Activated CD8-positive, alpha-beta T cell treated with anti-CD3 and anti-CD28 coated beads, Interleukin-2, amount 10 ng/mL, durations not matched to agents 7 days and 5 days (primary cell): ENCODE data around the gene KLHL14. TPM values are rescaled to one million over a fixed set of nuclear protein-coding genes. Genes with fewer than 3 reads are reported as not detected.
"Not testable (repeated sequence)": the region's sequence is repeated elsewhere in the genome, so short reads cannot be mapped to it uniquely, and the experiment has no call there.

Experiments used
- ATAC-seq: fragments of 150-1000 bp; cut with Tn5 transposase; one replicate; pipeline ENCODE4 v1.10.0; 2021; ENCODE audit warnings: moderate library complexity
- CTCF ChIA-PET: fragments of 350-600 bp; sonication (Branson Sonifier 250); formaldehyde crosslinking; loops from one replicate; lab custom pipeline; 2021; ENCODE audit warnings: antibody characterized with exemption; lab: Charles Lee
- POLR2A ChIA-PET: fragments of 350-600 bp; sonication (Branson Sonifier 250); formaldehyde crosslinking; loops from one replicate; lab custom pipeline; 2021; ENCODE audit warnings: antibody characterized with exemption; lab: Charles Lee
- DNase-seq: peaks from one replicate; pipeline ENCODE4 v3.0.0-alpha.2; 2020
- H3K27ac Mint-ChIP-seq: one replicate; pipeline ENCODE4 v1.8.0; 2021; ENCODE audit warnings: mild to moderate bottlenecking, mixed read lengths
- H3K27me3 Mint-ChIP-seq: one replicate; pipeline ENCODE4 v1.8.0; 2021; ENCODE audit warnings: low read depth, mixed read lengths
- H3K36me3 Mint-ChIP-seq: one replicate; pipeline ENCODE4 v1.8.0; 2021; ENCODE audit warnings: low read depth, mixed read lengths
- H3K4me1 Mint-ChIP-seq: one replicate; pipeline ENCODE4 v1.8.0; 2021; ENCODE audit warnings: low read depth, mixed read lengths
- H3K4me3 Mint-ChIP-seq: one replicate; pipeline ENCODE4 v1.8.0; 2021; ENCODE audit warnings: mild to moderate bottlenecking, mixed read lengths
- H3K9me3 Mint-ChIP-seq: one replicate; pipeline ENCODE4 v1.8.0; 2022; ENCODE audit warnings: mixed read lengths; ENCODE audit not compliant: insufficient read depth
- total RNA-seq, 2 experiments: library from RNA; stranded (reverse); gene quantifications; one replicate each; pipeline ENCODE4 v1.2.3, GENCODE V29; 2021

The KLHL14 gene
- total RNA-seq, 2 experiments from 2014 or later = not detected

DNA sequence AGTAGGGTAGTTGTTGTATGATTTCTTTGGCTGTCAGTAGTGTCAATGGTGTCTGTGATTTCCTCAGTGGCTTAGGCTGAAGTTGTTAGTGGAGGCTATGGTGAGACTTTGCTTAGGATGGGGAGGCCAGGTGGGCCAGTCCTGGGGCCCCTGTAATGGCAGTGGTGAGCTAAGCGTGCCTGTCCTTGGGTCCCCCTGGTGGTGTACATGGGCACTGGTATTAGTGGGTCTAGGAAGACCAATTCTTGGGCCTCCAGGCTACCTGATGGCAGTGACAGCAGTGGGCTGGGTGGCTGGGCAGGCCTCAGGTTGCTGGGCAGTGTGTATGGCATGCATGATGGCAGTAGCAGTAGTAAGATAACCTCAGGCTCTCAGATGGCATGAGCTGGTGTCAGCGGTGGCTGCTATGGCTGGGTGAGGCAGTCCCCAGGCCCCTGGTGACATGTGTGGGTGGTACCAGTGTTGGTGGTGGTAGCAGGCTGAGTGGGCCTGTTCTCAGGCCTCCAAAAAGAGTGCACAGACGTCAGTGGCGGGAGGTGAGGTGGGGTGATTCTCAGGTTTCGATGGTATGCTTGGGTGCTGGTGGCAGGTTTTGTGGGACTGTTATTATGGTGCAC lies 103.2 kb downstream of the KLHL14 start:
- no peak for DNase-seq
- Mint-ChIP-seq H3K36me3 (no peaks in the 10 kb centered on the region), H3K27me3 (no peaks in the 10 kb centered on the region), H3K4me1 (no peaks in the 10 kb centered on the region), H3K4me3 (no peak overlapping the region), H3K27ac (no peak overlapping the region), H3K9me3 (no peaks in the 10 kb centered on the region)
- no peak for ATAC-seq
- CTCF ChIA-PET = no interaction called here
- POLR2A ChIA-PET = interaction anchor here (0.6 kb wide), 1 partner anchor 508 kb away, joined by 3 read pairs; no protein-coding TSS in a partner anchor

DNA sequence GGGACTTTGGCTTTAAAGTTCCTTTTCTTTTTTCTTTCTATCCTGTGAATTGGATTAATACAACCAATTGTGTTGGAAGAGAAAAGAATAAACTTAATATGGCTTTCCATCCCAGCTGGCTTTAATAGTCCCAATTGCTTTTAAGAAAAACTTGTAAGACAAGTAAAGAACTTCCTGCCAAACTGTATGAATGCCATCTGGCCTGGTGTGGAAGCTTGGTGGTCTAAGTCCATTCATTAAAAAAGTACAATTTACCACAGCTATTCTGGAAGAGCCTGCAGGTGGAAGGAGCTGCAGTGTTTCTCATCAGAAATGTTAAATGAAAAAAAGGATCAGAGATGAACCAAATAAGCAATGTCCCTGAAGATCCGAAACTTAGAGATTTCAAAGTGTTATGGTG lies 103.9 kb downstream of the KLHL14 start:
- Mint-ChIP-seq H3K4me3 (no peak overlapping the region), H3K36me3 (no peaks in the 10 kb centered on the region), H3K4me1 (no peaks in the 10 kb centered on the region), H3K9me3 (no peaks in the 10 kb centered on the region), H3K27me3 (no peaks in the 10 kb centered on the region), H3K27ac (no peak overlapping the region)
- ChIA-PET CTCF (no interaction called here), POLR2A (no interaction called here)
- no peak for ATAC-seq
- no peak for DNase-seq

DNA sequence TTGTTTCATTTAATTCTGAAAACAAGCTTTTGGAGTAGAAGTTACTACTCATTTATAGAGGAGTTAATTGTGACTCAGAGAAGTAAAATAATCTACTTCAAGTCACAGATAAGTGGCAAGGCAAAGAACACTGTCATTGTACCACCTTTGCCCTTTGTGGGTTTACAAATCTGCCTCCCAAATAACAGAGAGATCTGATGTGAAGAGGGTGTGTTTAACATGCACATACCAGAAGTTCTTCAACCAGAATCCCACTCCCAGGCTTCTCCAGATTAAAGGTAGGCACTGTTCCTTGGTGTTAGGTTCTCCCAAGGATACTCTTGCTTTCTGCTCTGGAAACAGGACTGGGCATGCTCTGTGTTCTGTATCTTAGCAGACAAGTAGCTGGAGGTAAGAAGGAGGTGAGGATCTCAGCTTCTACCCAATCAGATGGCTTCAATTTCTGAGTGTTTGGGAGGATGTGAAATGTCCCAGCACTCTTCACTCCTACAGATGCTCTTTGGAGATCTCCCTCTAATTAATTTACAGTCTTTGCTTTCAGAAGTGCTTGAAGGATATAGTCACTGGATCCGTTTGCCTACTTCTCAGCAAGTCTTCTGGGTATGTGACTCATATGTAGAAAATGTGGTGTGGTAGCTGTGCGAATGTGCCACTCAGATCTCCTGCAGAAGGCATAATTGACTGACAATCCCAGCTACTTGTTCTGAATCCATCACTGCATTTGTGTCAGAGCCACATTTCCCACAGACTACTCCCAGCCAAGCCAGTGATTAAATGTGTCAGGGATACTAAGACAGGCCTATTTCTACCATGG lies 111.1 kb downstream of the KLHL14 start:
- ATAC-seq (no peak), DNase-seq (no peak)
- Mint-ChIP-seq H3K4me3 (no peak overlapping the region), H3K27me3 (no peaks in the 10 kb centered on the region), H3K9me3 (no peaks in the 10 kb centered on the region), H3K36me3 (no peaks in the 10 kb centered on the region), H3K27ac (no peak overlapping the region), H3K4me1 (no peaks in the 10 kb centered on the region)
- CTCF ChIA-PET = no interaction called here
- POLR2A ChIA-PET = no interaction called here

DNA sequence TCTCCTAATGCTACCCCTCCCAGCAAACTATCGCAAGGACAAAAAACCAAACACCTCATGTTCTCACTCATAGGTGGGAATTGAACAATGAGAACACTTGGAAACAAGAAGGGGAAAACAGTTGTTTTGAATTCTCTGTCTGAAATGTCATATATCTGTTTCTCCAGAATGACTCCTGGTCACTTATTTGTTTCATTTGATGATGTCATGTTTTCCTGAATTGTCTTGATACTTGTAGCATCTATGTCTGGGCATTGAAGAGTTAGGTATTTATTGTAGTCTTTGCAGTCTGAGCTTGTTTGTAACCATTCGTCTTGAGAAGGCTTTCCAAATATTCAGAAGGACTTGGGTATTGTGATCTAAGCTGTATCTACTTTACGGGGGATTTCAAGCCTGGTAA lies 118.3 kb downstream of the KLHL14 start:
- H3K27me3 Mint-ChIP-seq, H3K4me1 Mint-ChIP-seq, H3K36me3 Mint-ChIP-seq, CTCF ChIA-PET, DNase-seq, H3K9me3 Mint-ChIP-seq, H3K4me3 Mint-ChIP-seq, ATAC-seq, H3K27ac Mint-ChIP-seq, POLR2A ChIA-PET: not testable (repeated sequence)

DNA sequence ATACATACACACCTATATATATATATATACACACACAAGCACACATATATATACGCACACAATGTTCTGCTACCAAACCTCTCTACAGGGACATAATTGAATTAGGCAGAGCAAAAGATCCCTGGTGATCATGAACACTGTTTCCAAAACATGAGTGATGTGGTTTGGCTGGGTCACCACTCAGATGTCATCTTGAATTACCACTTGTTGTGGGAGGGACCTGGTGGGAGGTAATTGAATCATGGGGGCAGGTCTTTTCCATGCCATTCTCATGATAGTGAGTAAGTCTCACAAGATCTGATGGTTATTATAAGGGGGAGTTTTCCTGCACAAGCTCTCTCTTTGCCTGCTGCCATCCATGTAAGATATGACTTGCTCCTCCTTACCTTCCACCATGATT lies 135.2 kb downstream of the KLHL14 start:
- H3K9me3 Mint-ChIP-seq, H3K27ac Mint-ChIP-seq: not testable (repeated sequence)

DNA sequence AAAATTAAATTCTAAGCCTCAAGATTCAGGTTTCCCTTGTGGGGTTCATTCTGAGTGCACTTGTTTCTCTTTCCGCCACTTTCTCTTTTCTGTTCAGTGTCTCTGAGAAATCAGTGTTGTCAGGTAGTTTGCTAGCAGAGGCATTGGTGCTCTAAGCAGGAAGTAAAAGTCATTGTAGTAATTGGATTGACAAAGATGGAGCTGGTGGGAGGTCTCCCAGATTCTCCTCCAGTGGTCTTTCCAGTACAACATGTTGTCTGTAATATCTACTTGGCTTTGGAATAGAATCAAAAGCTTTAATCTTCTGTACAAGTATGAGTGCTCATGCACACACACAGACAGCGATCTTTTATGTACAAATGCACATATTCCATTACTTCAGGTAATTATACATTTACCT lies 135.6 kb downstream of the KLHL14 start:
- no peak overlapping the region for H3K27ac Mint-ChIP-seq
- POLR2A ChIA-PET = no interaction called here
- no peaks in the 10 kb centered on the region for H3K27me3 Mint-ChIP-seq
- DNase-seq (no peak), ATAC-seq (no peak)
- CTCF ChIA-PET = no interaction called here
- no peaks in the 10 kb centered on the region for H3K9me3 Mint-ChIP-seq
- H3K36me3 Mint-ChIP-seq = no peaks in the 10 kb centered on the region
- H3K4me3 Mint-ChIP-seq = no peak overlapping the region
- H3K4me1 Mint-ChIP-seq = no peaks in the 10 kb centered on the region

More for the DNA sequence above, 135.2 kb downstream of the KLHL14 start:
- POLR2A ChIA-PET, H3K4me3 Mint-ChIP-seq, H3K36me3 Mint-ChIP-seq, H3K4me1 Mint-ChIP-seq, H3K27me3 Mint-ChIP-seq, DNase-seq, ATAC-seq, CTCF ChIA-PET: not testable (repeated sequence)

DNA sequence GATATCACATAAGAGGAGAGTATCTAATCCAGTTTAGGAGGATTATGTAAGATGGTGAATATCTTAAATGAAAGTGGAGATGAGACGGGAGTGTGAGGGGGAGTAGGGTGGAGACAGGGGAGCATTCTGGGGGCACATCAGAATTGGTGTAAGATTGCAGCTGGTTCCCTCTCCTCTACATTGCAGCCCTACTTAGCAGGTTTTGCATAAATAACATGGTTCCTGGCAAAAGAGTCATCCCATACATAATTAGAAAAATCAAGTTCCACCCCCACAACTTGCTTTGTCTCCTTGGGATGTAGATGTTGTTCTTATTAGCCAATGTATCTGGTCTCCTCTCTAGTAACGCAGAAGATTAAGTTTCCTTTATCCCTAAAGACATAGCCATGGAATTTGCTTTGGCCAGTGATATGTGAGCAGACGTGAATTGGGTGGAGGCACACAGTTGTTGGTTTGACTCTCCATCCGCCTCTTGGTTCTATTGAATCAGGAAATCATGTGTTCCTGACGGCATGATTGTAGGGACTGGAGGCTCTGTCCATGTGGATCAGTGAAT lies 137.9 kb downstream of the KLHL14 start:
- no peaks in the 10 kb centered on the region for H3K9me3 Mint-ChIP-seq
- no peaks in the 10 kb centered on the region for H3K4me1 Mint-ChIP-seq
- no peak overlapping the region for H3K27ac Mint-ChIP-seq
- H3K27me3 Mint-ChIP-seq = no peaks in the 10 kb centered on the region
- POLR2A ChIA-PET = no interaction called here
- no peak overlapping the region for H3K4me3 Mint-ChIP-seq
- ATAC-seq = no peak
- DNase-seq = no peak
- CTCF ChIA-PET = no interaction called here
- no peaks in the 10 kb centered on the region for H3K36me3 Mint-ChIP-seq

DNA sequence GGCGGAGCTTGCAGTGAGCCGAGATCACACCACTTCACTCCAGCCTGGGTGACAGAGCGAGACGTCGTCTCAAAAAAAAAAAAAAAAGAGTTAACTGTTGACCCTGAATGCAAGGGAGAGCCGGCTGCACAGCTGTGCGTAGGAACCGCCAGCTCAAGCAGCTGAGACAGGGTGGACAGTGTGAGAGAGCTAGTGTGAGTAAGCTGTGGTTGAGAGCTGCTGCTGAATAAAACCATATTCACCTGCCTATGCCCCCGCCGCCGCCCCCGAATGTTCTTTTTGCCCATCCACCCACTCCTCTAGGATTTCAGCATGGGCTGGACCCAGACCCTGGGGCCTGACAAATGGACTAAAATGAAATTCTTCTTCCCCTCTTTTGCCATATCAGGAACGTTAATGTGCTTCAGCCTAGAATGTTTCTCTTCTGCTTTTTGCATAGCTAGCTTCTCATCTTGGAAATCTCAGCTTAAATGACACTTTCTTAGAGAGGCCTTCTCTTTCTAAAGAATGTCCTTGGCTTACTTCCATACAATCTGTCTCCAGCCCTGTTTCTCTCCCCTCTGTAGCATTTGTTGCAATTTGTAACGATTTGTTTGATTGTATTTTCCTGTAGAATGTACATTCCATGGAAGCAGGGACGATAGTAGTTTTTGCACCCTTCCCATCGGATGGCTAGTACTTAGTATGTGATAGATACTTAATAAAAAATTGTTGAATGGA lies 142.7 kb downstream of the KLHL14 start:
- no peaks in the 10 kb centered on the region for H3K27me3 Mint-ChIP-seq
- no peaks in the 10 kb centered on the region for H3K36me3 Mint-ChIP-seq

DNA sequence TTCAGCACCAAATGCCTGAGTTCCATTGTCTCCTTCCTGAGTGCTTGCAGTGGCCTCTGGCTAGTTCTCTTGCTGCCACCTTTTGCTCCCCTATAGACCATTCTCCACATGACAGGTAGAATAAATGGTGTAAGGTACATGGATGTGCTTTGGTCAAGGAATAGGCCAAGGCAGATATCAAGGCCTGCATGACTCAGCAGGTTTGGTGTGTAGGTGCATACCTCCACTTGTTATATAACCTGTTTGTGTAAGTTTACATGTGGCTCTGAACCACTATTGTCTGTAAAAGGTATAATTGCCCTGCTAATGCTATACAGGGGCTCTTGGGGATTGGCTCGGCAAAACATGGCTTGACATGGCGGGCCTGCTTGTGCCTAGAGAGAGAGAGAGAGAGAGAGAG lies 143.5 kb downstream of the KLHL14 start:
- H3K4me1 Mint-ChIP-seq = no peaks in the 10 kb centered on the region
- no peak overlapping the region for H3K4me3 Mint-ChIP-seq
- no peaks in the 10 kb centered on the region for H3K36me3 Mint-ChIP-seq
- no peak for DNase-seq
- no peak for ATAC-seq
- H3K27me3 Mint-ChIP-seq = no peaks in the 10 kb centered on the region
- CTCF ChIA-PET = no interaction called here
- no peak overlapping the region for H3K27ac Mint-ChIP-seq
- POLR2A ChIA-PET = no interaction called here
- no peaks in the 10 kb centered on the region for H3K9me3 Mint-ChIP-seq

More for the DNA sequence above, 142.7 kb downstream of the KLHL14 start:
- Mint-ChIP-seq H3K9me3 (no peaks in the 10 kb centered on the region), H3K27ac (no peak overlapping the region), H3K4me3 (no peak overlapping the region), H3K4me1 (no peaks in the 10 kb centered on the region)
- ChIA-PET POLR2A (no interaction called here), CTCF (no interaction called here)
- DNase-seq = no peak
- no peak for ATAC-seq

DNA sequence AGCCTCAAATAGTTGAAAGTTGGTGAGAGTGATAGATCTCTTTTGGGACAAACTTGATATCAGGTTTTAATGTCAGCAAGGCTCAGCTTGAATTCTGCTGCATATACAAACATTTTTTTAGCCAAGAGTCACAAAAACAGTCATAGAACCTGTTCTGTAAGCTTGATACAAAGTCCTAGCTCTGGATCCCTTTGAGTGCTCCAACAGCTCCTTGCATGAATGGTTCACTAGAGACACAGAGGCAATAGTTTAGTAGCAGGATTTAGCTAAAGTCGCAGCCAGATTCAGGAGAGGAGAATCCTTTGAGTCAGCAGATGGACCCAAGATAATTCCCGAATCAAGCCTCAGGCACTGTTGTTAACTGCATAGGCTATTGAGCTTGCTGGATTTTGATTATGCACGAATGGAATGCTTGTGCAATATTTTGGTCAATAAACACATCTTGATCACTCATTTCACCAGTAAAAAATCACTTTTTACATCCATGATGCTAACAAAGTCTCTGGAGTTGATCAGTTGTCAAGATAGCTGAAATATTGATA lies 148.6 kb downstream of the KLHL14 start:
- ChIA-PET POLR2A (no interaction called here), CTCF (no interaction called here)
- Mint-ChIP-seq H3K4me1 (no peaks in the 10 kb centered on the region), H3K27ac (no peak overlapping the region), H3K4me3 (no peak overlapping the region), H3K36me3 (no peaks in the 10 kb centered on the region), H3K9me3 (no peaks in the 10 kb centered on the region), H3K27me3 (no peaks in the 10 kb centered on the region)
- no peak for DNase-seq
- no peak for ATAC-seq

DNA sequence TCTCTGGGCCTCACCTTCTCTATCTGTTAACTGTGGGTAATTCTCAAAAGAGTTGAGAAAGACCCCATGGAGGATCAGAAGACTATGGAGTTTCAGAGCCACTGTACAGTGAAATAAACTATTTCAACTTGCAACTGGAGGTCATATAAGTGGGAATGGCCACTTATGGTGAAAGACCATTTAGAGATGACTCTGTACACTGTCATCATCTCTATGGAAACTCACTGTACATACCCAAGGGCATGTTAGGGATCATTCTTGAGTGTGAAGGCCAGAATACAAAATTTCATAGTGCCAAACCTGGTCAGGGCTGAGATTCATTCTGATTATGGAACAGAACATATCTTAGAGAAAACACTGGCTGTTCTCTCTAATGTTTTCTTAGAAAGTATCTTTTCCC lies 149.3 kb downstream of the KLHL14 start:
- Mint-ChIP-seq H3K36me3 (no peaks in the 10 kb centered on the region), H3K27ac (no peak overlapping the region), H3K9me3 (no peaks in the 10 kb centered on the region), H3K4me3 (no peak overlapping the region), H3K27me3 (no peaks in the 10 kb centered on the region), H3K4me1 (no peaks in the 10 kb centered on the region)
- DNase-seq (no peak), ATAC-seq (no peak)
- ChIA-PET CTCF (no interaction called here), POLR2A (no interaction called here)
